COLO668 (cell line): ENCODE results near the gene PPP2R3A.
"Not testable (repeated sequence)": the region's sequence is repeated elsewhere in the genome, so short reads cannot be mapped to it uniquely, and the experiment has no call there.

Experiments used
- DNase-seq: peaks from one replicate; lab custom pipeline; 2025; ENCODE audit not compliant: unreplicated experiment; lab: John Stamatoyannopoulos, UW

The PPP2R3A gene, protein sequence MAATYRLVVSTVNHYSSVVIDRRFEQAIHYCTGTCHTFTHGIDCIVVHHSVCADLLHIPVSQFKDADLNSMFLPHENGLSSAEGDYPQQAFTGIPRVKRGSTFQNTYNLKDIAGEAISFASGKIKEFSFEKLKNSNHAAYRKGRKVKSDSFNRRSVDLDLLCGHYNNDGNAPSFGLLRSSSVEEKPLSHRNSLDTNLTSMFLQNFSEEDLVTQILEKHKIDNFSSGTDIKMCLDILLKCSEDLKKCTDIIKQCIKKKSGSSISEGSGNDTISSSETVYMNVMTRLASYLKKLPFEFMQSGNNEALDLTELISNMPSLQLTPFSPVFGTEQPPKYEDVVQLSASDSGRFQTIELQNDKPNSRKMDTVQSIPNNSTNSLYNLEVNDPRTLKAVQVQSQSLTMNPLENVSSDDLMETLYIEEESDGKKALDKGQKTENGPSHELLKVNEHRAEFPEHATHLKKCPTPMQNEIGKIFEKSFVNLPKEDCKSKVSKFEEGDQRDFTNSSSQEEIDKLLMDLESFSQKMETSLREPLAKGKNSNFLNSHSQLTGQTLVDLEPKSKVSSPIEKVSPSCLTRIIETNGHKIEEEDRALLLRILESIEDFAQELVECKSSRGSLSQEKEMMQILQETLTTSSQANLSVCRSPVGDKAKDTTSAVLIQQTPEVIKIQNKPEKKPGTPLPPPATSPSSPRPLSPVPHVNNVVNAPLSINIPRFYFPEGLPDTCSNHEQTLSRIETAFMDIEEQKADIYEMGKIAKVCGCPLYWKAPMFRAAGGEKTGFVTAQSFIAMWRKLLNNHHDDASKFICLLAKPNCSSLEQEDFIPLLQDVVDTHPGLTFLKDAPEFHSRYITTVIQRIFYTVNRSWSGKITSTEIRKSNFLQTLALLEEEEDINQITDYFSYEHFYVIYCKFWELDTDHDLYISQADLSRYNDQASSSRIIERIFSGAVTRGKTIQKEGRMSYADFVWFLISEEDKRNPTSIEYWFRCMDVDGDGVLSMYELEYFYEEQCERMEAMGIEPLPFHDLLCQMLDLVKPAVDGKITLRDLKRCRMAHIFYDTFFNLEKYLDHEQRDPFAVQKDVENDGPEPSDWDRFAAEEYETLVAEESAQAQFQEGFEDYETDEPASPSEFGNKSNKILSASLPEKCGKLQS (N-terminal part only)

DNA sequence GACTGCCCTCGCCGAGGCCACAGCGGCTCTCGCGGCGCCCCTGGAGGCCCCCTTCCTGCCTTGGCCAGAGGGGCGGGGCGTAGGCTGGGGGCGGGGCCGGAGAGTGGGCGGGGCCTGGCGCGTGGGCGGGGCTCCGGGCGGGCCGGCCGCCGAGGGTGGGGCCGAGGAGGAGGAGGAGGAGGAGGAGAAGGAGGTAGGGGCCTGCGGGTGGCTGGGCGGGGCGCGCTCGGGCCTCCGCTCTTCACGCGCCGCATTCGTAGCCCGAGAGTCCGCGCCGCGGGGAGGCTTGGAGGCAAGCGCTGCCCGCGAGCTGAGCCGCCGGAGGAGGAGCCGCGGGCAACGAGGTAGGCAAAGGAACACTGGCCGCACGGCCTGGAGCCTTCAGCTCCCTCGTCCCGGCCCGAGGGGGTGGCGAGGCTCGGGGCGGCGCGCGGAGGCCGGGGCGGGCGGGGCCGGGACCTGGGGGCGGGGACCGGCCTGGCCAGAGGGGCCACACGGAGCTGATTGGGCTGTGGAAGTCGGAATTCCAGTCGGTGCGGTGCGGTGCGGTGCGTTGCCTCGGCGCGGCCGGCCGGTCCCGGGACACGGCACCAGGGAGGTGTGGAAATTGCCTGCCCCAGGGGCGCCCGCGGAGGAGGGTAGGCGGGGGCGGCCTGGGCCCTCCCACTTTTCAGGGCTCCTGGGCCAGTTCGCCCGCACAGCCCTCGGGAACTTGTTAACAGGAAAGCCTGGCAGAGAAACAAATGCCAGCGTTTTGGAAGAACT, at the start of gene PPP2R3A:
Gene PPP2R3A (plus strand): TSS at position 223 of the 765 bp plus-strand sequence. CDS start 35,771 bp downstream, outside the sequence.
- DNase-seq, result peak; percentile 61

DNA sequence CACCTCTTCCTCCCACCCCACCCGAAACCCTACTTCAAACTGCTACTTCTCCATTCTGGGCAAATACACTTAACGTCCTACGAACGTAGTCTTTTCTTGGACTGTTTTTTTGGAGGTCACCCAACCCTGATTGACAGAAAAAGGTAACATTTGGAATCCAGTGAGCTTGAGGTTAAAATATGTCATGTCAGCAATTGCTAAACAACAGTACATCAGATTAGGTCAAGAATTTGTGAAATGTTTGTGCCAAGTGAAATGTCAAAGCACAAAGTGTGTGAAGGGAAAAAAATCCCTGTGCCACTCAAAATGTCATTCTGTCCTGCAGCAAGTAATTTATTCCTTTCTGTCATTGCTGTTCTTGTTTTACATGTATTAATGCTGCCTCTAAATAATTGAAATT, 49.2 kb upstream of the PPP2R3A start:
- no peak for DNase-seq

DNA sequence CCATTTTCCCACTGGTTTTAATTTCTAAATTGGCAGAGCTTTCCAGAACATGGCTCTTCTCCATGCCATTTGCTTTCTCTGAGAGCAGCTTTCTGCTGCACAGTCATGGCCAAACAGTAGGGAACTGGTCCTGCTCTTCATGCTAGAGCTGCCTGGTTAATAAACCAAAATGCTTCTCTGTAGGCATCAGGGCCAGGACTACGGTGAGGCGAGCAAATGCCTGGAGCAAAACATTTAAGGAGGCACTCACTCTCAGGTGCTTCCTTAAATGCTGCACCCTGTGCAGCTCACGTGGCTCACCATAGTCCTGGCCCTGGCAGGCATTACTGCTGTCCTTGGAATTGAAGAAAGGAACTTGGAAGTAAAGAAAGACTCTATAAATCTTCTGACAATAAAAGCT, 48.5 kb upstream of the PPP2R3A start:
- DNase-seq, result no peak

DNA sequence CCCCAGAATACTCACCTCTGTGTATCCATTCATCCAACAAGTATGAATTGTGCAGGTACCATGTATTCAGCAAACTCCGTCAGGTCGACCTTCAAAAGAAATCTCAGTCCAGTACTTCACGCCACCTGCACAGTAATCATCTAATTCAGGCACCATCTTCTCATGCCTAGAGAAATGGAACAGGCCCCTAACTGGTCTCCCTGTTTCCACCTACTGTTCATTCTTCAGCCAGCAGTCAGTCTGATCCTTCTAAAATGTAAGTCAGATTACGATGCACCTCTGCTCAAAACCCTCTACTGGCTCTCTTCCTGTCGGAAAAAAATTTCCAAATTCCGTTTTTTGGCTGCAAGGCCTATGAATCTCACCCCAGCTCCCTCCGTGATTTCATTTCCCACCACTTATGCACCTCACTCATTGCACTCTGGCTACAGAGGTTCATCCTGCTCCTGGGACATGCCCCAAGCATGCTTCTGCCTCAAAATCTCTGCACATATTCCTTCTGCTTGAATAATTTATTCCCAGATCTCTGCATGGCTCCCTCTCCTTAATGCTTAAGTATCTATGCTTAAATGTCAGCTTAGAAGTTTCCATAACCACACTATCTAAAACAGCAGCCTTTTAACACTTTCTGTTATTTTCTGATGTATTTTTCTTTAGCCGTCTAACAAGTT, 47.5 kb upstream of the PPP2R3A start:
- DNase-seq, result no peak

DNA sequence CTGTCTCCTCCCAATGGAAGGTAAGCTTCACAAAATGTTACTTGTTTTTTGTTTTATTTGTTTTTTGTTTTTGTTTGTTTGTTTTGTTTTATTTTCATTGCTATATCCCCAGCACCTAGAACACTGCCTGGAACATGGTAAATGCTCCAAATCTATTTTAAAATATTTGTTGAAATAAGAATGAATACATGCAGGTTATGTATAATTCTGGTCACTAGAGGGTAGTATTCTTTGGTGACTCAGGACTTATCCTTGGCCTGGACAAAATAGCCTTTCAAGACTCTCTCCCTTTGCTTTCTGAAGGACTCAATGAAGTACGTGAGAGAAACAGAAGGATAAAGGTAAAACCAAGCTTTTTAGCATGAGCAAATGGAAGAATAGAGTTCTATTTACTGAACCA, 46.9 kb upstream of the PPP2R3A start:
- no peak for DNase-seq

DNA sequence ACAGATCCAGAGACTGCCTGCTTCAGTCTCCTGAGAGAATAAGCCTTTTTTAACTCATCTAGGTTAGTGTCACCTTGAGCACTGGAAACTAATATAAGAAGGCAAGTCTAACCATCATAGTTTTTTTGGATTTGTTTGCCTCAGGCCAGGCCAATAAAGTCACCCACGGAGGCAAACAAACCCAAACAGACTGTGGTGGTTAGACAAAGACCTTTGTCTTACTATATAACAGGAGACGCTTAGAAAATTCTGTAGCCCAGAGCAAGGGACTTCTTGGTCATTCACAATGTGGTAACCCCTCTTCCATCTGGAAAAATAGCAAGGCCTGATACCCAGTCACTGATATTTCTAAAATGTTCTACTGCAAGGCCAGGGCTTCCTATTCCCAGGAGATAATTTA, 45.3 kb upstream of the PPP2R3A start:
- DNase-seq, result no peak

GRCh38 chr3:135922903-135923250, 42.7 kb upstream of the PPP2R3A start:
- no peak for DNase-seq

- no peak for DNase-seq
Observed at GRCh38 chr3:135924506-135924905, 41.0 kb upstream of the PPP2R3A start.

- DNase-seq, result no peak
Observed at GRCh38 chr3:135926664-135927063, 38.9 kb upstream of the PPP2R3A start.

- DNase-seq, result no peak
Observed at GRCh38 chr3:135927155-135927554, 38.4 kb upstream of the PPP2R3A start.

DNA sequence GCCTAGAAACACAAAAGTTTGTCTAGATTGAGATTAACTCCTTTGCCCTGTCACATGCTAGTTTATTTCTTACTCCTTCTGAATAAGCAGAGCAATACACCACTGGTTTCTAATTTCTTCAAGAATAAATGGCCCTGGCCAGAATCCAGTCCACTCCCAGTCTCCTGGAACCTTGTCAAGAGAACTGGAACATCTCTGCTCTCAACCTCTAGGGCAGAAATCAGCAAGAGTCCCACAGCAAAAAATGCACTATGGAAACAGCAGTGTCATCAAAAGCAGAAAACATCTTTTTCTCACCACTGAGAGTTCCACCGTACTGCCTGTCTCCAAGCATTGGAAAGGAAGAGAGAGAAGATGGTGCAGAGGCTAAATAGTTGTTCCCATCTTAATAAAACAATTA, 35.9 kb upstream of the PPP2R3A start:
- no peak for DNase-seq

DNA sequence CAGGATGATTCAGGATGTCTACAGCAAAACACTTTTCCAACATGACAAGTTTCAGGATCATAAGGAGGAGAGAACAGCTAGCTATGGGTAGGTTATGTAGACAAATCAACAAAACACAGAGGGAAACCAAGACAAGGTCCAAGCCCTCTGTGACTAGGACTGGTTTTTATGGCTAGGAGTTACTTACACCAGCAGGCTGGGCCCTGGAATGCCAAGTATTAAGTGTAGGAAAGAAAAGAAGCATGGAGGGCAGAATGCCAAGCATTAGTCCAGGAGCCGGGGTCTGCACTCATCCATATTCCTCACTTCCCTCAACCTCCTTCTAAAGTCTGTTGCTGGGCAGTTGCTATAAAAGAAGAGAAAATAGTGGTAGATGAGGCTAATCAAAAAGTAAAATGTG, 35.3 kb upstream of the PPP2R3A start:
- no peak for DNase-seq

- DNase-seq, result not testable (repeated sequence)
Observed at GRCh38 chr3:135935171-135935570, 30.4 kb upstream of the PPP2R3A start.

DNA sequence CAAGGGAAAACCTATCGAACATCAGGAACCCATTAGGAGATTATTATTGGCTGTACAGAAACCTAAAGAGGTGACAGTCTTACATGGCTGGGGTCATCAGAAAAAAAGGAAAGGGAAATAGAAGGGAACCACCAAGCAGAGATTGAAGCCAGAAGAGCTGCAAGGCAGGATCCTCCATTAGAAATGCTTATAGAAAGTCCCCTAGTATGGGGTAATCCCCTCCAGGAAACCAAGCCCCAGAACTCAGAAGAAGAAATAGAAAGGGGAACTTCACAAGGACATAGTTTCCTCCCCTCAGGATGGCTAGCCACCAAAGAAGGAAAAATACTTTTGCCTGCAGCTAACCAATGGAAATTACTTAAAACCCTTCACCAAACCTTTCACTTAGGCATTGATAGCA, 27.8 kb upstream of the PPP2R3A start:
- not testable (repeated sequence) for DNase-seq

- no peak for DNase-seq
Observed at GRCh38 chr3:135944831-135945230, 20.7 kb upstream of the PPP2R3A start.

- DNase-seq, result no peak
Observed at GRCh38 chr3:135950941-135951340, 14.6 kb upstream of the PPP2R3A start.

- no peak for DNase-seq
Observed at GRCh38 chr3:135964160-135964955, 1.2 kb upstream of the PPP2R3A start.

GRCh38 chr3:135965129-135965505, 411 bp upstream of the PPP2R3A start:
- no peak for DNase-seq

DNA sequence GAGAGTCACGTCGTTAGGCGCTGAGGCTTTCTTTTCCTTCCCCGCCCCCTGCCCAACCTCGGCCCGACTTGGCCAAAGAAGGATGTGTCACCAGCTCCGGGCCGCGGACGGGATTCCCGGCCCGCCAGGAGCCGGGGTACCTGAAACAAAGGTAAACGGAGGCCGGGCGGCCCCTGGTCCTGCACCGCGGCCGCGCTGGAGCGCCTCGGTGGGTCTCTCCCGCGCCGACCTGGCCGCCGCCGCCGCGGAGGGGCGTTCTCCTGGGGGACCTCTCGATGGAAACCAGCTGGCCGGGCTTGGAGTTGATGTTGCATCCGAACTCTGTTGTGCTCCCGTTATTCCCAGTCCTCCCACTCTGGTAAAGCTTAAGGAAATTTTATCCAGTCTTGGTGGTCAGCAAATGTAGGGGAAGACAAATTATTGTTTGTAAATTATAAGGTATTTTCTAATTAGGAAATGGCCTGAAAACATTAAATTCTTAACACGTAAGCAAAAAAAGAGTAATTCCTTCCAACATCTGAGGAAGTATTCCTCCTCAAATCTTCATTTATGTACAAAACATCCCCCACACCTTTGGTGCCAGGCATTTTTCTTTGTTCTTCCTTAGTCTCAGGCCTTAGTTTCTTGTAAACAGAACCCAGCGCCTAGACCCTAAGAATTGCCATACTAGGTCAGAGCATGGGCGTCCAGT, 888 bp downstream of the PPP2R3A start:
- DNase-seq, result peak; percentile 32
